Neural progenitor cell (in vitro differentiated cells): ENCODE results near the gene CDS2.

ENCODE experiments used
- CTCF ChIP-seq: fragments of 200-600 bp; sonication (generic); IDR thresholded peaks from 2 replicates; pipeline ENCODE4 v1.5.1; 2017; ENCODE audit warnings: antibody characterized with exemption, mild to moderate bottlenecking
- EZH2 ChIP-seq: fragments of 200-600 bp; sonication (generic); IDR thresholded peaks from 2 replicates; pipeline ENCODE4 v1.6.1; 2017; ENCODE audit warnings: antibody characterized with exemption, mild to moderate bottlenecking, moderate library complexity
- EZH2phosphoT487 ChIP-seq: fragments of 200-600 bp; sonication (generic); IDR thresholded peaks from 2 replicates; pipeline ENCODE4 v1.6.1; 2017; ENCODE audit warnings: antibody characterized with exemption

GRCh38 chr20:5091902-5092301, 34.9 kb upstream of the CDS2 start:
- TF ChIP-seq CTCF (no peak), EZH2phosphoT487 (no peak), EZH2 (no peak)
